Upper lobe of left lung (tissue), 4 donors: ENCODE results near the gene AP3M1.

ENCODE experiments used
- CTCF ChIP-seq, 6 experiments: fragments of 450-650 bp in 4 of 6; fragments of 200-600 bp in 2 of 6; sonication (generic) in 2 of 6; IDR thresholded peaks; one replicate each; pipeline ENCODE4 v1.5.1; 2016 to 2019; ENCODE audit warnings: antibody characterized with exemption in 6 of 6
- POLR2A ChIP-seq, 4 donors: fragments of 450-650 bp; IDR thresholded peaks; one replicate each; pipeline ENCODE4 v1.5.1; 2016 to 2017; ENCODE audit warnings: antibody characterized with exemption in 4 of 4, mild to moderate bottlenecking in 2 of 4
- POLR2AphosphoS5 ChIP-seq, 2 donors: sonication (generic); formaldehyde crosslinking; IDR thresholded peaks; one replicate each; pipeline ENCODE4 v1.5.1; 2017; ENCODE audit warnings: antibody characterized with exemption in 2 of 2

GRCh38 chr10:74079028-74079935 lies 71.3 kb downstream of the AP3M1 start:
- TF ChIP-seq POLR2A (IDR thresholded peaks at IDR 0.05) (no peak), CTCF (IDR thresholded peaks at IDR 0.05) (no peak), POLR2AphosphoS5 (IDR thresholded peaks at IDR 0.05) (no peak)
